Measurements from ENCODE around the gene CLCN5.

Gene CLCN5

DNA sequence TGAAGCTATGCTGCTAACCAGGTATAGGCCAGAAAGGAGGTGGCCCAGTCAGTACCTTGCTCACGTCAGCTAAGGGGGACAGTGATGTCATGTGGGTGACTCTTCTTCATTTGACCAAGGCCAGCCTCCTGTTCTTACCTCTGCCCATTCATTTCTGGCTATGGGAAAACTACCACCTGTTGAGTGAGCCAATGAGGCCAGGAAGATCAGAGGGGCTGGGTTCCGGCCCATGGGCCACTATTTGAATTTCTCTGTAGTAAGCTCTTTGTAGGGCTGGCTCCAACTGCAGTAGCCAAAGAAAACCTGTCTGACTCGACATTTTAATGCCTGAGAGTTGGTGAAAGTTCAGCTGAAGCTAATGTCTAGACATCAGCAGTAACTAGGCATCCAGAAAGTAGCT, 175.8 kb downstream of the CLCN5 start:
- no peak for TF ChIP-seq FOXP2 (optimal IDR thresholded peaks at IDR 0.05; ENCODE audit: borderline replicate concordance, extremely low read depth, extremely low read length, insufficient read depth)
- TF ChIP-seq TAF1 (IDR thresholded peaks at IDR 0.05; ENCODE audit: borderline replicate concordance, insufficient read depth, low read length), result no peak
- no peak for TF ChIP-seq SIN3A (IDR thresholded peaks at IDR 0.05; ENCODE audit: borderline replicate concordance, insufficient read depth, low read length)
- TF ChIP-seq POLR2AphosphoS5 (IDR thresholded peaks at IDR 0.05; ENCODE audit: low read depth, low read length), result no peak
- TF ChIP-seq, protein P1, sequence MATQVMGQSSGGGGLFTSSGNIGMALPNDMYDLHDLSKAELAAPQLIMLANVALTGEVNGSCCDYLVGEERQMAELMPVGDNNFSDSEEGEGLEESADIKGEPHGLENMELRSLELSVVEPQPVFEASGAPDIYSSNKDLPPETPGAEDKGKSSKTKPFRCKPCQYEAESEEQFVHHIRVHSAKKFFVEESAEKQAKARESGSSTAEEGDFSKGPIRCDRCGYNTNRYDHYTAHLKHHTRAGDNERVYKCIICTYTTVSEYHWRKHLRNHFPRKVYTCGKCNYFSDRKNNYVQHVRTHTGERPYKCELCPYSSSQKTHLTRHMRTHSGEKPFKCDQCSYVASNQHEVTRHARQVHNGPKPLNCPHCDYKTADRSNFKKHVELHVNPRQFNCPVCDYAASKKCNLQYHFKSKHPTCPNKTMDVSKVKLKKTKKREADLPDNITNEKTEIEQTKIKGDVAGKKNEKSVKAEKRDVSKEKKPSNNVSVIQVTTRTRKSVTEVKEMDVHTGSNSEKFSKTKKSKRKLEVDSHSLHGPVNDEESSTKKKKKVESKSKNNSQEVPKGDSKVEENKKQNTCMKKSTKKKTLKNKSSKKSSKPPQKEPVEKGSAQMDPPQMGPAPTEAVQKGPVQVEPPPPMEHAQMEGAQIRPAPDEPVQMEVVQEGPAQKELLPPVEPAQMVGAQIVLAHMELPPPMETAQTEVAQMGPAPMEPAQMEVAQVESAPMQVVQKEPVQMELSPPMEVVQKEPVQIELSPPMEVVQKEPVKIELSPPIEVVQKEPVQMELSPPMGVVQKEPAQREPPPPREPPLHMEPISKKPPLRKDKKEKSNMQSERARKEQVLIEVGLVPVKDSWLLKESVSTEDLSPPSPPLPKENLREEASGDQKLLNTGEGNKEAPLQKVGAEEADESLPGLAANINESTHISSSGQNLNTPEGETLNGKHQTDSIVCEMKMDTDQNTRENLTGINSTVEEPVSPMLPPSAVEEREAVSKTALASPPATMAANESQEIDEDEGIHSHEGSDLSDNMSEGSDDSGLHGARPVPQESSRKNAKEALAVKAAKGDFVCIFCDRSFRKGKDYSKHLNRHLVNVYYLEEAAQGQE (IDR thresholded peaks at IDR 0.05; ENCODE audit: insufficient read depth in 1 of 2, low read depth in 2 of 2, low read length in 2 of 2), result no peak

DNA sequence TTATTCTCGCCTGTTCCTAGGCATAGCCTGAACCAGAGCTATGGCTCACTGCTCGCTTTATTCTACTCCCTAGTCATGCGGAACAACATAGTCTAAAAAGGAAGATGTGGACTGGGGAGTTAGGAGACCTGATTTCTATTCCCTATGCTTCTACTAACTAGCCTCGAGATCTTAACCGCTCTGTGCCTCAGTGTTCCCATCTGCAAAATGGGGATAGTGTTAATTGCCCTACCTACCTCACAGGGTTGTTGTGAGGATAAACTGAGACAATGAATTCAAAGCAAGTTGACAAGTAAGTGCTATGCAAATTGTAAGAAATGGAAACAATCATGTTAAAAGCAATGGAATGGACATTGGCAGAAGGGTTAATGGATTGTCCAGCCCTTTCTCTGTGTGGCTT, 176.4 kb downstream of the CLCN5 start:
- no peak for TF ChIP-seq TAF1 (IDR thresholded peaks at IDR 0.05; ENCODE audit: borderline replicate concordance, insufficient read depth, low read length)
- TF ChIP-seq, protein P1 (IDR thresholded peaks at IDR 0.05; ENCODE audit: insufficient read depth in 1 of 2, low read depth in 2 of 2, low read length in 2 of 2), result no peak

DNA sequence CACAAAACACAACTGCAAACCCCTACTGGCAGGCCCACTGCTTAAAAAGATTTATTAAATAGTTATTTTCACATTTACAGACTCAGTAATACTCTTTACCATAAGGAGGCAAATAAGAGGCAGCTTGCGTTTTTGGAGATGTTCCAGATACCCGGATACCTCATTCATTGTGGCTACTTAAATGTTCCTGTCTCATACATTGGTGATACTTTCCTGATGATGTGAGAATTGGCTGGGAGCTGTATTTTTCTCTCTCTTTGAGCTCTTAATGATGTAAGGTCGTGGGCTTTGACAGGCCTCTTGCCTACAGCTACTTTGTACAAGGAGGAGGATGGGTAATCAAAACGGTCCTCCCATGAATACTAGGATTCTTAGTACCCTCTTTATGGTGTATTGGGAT, 176.9 kb downstream of the CLCN5 start:
- TF ChIP-seq TAF1 (IDR thresholded peaks at IDR 0.05; ENCODE audit: borderline replicate concordance, insufficient read depth, low read length), result no peak
- no peak for TF ChIP-seq POLR2AphosphoS5 (IDR thresholded peaks at IDR 0.05; ENCODE audit: low read depth, low read length)
- TF ChIP-seq SIN3A (IDR thresholded peaks at IDR 0.05; ENCODE audit: borderline replicate concordance, insufficient read depth, low read length), result no peak
- TF ChIP-seq FOXP2 (optimal IDR thresholded peaks at IDR 0.05; ENCODE audit: borderline replicate concordance, extremely low read depth, extremely low read length, insufficient read depth), result no peak
- TF ChIP-seq, protein P1 (IDR thresholded peaks at IDR 0.05; ENCODE audit: insufficient read depth in 1 of 2, low read depth in 2 of 2, low read length in 2 of 2), result no peak

DNA sequence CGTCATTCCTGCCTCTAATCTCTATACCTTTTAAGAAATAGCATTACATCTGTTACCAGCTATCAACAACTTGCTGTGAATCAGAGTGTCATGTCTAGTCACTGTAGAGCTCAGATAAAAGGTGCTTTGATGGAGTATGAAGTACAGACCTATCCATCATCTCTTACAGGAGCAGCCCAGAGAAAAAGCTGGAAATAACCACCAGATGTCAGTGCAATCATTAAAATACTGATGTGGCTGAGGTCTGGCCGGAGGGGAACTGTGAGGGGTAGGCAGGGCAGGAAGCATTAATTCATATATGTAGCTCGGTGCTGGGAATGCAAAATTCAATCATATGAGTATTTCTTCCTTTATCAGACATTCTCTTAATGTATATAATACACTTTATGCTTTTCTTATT, 177.8 kb downstream of the CLCN5 start:
- TF ChIP-seq, protein P1 (IDR thresholded peaks at IDR 0.05; ENCODE audit: insufficient read depth in 1 of 2, low read depth in 2 of 2, low read length in 2 of 2), result no peak
- no peak for TF ChIP-seq TAF1 (IDR thresholded peaks at IDR 0.05; ENCODE audit: borderline replicate concordance, insufficient read depth, low read length)
- TF ChIP-seq FOXP2 (optimal IDR thresholded peaks at IDR 0.05; ENCODE audit: borderline replicate concordance, extremely low read depth, extremely low read length, insufficient read depth), result no peak
- TF ChIP-seq SIN3A (IDR thresholded peaks at IDR 0.05; ENCODE audit: borderline replicate concordance, insufficient read depth, low read length), result no peak
- no peak for TF ChIP-seq POLR2AphosphoS5 (IDR thresholded peaks at IDR 0.05; ENCODE audit: low read depth, low read length)

DNA sequence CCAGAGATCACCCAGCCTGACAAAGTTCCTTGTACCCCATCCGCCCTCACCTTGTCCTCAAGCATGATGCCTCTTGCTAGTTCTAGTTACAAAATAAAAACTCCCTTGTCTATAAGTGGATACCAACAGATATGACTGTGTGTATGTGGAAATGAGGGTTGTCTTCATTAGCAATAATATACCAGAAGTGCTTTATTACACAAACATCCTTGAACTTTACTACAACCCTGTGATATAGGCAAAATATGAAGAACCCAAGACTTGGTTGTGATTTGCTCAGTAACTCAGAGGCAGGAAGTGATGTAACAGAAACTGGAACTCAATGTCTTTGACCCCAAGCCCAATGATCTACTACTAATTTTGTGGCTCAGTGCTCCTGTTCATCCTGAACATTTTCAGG, 180.8 kb downstream of the CLCN5 start:
- no peak for TF ChIP-seq TAF1 (IDR thresholded peaks at IDR 0.05; ENCODE audit: borderline replicate concordance, insufficient read depth, low read length)
- TF ChIP-seq, protein P1 (IDR thresholded peaks at IDR 0.05; ENCODE audit: insufficient read depth in 1 of 2, low read depth in 2 of 2, low read length in 2 of 2), result no peak
- TF ChIP-seq FOXP2 (optimal IDR thresholded peaks at IDR 0.05; ENCODE audit: borderline replicate concordance, extremely low read depth, extremely low read length, insufficient read depth), result no peak
- TF ChIP-seq SIN3A (IDR thresholded peaks at IDR 0.05; ENCODE audit: borderline replicate concordance, insufficient read depth, low read length), result no peak
- no peak for TF ChIP-seq POLR2AphosphoS5 (IDR thresholded peaks at IDR 0.05; ENCODE audit: low read depth, low read length)
